Stomach (tissue), 4 donors: ENCODE results near the gene RPTOR.

Source experiments
- EP300 ChIP-seq: sonication (generic); formaldehyde crosslinking; IDR thresholded peaks from one replicate; pipeline ENCODE4 v1.6.1; 2017; ENCODE audit warnings: antibody characterized with exemption
- POLR2A ChIP-seq, 4 donors: fragments of 450-650 bp; IDR thresholded peaks; one replicate each; pipeline ENCODE4 v1.6.1; 2016; ENCODE audit warnings: antibody characterized with exemption in 4 of 4, control low read depth in 2 of 4, mild to moderate bottlenecking in 1 of 4, moderate library complexity in 1 of 4
- POLR2AphosphoS5 ChIP-seq, 3 donors: sonication (generic); formaldehyde crosslinking; IDR thresholded peaks; one replicate each; pipeline ENCODE4 v1.6.1; 2016; ENCODE audit warnings: antibody characterized with exemption in 3 of 3

GRCh38 chr17:80745183-80745582 lies 200.5 kb downstream of the RPTOR start:
- TF ChIP-seq EP300 (no peak), POLR2AphosphoS5 (IDR thresholded peaks at IDR 0.05) (no peak), POLR2A (IDR thresholded peaks at IDR 0.05) (no peak)
